Measurements from ENCODE around the gene HLA-DRB5.
"Not testable (repeated sequence)": the region's sequence is repeated elsewhere in the genome, so short reads cannot be mapped to it uniquely, and the experiment has no call there.

The HLA-DRB5 gene

DNA sequence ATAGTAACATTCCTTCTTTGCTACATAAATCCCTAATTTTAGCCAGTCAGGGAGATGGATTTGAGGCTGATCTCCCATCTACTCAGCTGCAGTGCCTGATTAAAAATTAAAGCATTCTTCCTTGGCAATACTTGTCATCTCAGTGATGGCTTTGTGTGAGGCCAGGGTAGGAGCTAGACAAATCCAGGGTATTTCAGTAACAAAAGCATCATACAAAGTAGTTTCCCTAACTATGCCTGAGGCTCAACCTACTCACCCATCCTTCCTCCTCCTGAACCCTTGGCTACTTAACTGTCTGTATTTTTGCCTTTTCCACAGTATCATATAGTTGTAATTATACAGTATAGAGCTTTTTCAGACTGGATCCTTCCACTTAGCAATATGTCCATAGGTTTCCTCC is 37.7 kb downstream of the HLA-DRB5 start:
- no peak for DNase-seq

DNA sequence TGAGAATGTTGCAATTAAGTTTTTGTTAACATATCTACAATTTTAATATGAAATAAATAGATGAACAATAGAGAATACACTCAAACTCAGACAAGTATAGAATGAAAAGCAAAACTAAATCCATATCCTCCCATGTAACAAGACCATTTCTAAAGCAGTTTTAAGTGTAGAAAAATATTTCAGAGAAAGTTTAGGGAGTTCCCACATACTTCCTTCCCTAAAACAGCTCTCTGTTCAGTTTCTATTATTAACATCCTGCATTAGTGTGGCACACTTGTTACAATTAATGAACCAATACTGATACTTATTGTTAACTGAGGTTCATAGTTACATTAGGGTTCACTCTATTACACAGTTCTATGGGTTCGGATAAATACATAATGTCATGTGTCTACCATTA is 38.4 kb downstream of the HLA-DRB5 start:
- DNase-seq, result no peak

DNA sequence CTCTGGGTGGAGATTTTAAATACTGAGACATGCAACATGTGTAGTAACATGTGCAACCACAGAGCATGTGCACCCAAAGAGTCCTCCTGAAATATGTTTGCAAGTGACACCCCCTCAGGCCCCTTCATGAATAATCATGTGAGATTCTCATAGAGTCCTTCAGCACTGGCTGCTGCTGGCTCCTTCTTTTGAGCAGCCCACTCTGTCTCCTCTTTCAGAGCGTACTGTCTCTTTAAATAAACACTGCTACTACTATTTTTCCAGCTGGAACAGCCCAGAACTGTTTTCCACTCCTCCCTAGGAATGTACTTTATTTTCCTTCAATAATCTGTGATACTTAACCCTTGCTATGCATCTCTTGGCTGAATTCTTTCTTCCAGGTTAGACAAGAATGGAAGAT is 42.0 kb downstream of the HLA-DRB5 start:
- no peak for DNase-seq

DNA sequence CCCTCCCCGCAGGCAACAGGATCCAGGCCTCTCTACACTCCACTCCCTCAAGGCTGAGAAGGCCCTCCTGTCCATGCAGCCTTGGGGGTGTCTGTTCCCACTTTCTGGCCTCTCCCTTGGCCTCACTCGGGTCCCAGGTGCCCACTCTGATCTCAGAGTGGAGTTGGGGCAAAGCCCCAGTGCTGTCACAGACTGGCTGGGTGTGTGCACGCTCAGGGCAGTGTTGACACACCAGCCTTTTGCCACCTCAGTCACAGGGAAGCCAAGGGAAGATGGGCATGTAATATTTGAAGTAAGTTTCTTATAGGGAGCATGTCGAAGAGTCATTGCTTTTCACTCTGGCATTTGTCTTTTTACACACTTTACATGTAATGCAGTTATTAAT is 45.5 kb downstream of the HLA-DRB5 start:
- no peak for DNase-seq

DNA sequence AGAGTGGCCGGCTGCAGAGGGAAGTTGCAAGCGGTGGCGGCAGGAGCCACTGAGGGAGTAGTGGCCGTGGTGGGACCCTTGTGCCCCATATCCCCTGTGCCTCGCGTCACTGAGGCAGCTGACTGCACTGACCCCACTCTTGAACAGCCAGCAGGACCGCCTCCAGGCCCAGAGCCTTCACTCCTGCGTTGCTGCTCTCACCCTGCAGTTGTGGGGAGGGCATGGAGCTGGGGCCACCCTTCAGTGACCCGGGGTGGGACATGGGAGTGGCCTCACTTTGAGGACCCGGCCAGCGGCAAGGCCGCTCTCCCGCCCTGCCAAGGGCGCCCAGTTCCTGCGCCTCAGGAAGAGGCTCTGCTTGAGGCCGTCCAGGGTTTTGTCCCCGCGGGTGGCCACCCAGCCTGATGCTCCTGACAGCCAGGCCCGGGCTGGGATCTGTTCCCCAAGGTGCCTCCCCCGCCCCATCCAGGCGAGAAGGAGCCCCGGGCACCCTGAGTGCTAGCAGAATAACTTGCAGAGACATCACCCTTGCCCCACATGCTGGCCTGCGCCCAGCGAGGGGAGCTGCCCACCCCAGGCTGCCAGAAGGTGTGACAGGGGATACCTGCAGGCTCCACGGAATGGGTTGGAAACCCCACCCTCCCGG is 46.0 kb downstream of the HLA-DRB5 start:
- no peak for DNase-seq

DNA sequence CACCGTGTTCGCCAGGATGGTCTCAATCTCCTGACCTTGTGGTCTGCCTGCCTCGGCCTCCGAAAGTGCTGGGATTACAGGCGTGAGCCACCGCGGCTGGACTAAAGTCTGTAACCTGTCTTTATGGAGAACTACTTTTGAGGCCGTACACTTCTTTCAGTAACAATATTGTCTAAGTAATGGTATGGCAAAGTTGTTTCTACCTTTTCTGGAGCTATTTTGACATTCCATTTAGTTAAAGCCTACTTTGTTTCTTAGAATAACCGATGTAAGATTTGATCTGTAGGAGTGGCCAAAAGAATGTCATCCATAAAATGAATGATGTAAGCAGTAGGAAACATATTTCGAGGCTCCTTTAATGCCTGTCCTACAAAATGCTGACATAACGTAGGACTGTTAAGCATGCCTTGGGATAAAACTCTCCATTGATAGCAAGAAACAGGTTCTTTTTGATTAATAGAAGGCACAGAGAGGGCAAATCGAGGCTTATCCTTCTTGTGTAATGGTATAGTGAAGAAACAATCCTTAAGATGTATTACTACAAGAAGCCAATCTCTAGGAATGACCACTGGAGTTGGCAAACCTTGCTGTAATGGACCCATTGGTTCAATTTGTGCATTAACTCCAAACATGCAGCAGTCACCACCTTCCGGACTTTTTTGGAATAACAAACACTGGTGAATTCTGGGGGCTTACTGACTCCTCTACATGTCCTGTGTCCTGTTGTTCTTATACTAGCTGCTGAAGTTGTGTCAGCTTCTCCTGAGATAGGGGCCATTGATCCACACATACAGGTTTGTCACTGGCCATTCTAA is 54.5 kb downstream of the HLA-DRB5 start:
- no peak for DNase-seq

DNA sequence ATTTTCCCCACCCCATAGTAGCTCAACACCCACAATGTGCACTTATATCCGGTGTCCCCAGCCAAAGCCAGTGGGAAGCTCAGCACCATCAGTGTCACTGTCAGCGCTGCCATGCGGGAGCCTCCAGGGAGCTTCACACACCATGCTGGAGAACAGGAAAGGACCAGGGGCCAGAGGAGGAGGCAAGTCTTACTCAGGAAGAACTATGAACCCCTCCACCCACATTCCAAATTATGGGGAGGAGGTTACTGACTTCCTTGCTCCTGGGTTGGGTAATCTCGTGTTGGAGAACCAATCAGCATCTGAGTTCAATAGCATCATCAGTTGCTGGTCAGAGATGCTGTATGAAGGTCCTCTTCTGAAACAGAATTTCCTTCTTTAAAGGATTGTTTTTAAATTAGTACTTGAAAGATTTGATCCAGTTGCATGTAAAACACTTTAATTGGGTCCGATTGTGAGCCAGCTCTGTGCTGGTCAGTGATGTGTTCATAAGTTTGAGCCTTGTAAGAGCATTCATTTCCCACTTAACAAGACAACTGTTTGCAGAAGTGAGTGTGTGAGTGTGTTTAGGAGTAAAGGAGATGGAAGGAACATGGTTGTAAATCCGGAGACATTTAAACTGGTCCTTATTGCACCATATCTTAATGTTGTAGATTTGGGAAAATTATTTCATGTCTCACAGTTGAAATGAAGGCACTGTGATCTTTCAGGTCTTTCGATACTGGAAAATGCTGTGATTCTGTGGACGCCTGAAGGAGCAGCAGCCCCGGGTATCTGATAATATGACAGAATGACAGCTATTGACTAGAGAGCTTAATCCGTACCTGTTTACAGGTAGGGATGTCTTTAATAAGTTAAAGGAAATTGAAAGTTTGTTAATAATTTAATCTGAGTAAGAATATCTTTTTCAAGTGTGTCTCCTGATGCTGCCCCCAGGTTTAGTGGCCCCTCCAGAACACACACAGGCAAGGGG is 56.4 kb downstream of the HLA-DRB5 start:
- DNase-seq, result not testable (repeated sequence)

DNA sequence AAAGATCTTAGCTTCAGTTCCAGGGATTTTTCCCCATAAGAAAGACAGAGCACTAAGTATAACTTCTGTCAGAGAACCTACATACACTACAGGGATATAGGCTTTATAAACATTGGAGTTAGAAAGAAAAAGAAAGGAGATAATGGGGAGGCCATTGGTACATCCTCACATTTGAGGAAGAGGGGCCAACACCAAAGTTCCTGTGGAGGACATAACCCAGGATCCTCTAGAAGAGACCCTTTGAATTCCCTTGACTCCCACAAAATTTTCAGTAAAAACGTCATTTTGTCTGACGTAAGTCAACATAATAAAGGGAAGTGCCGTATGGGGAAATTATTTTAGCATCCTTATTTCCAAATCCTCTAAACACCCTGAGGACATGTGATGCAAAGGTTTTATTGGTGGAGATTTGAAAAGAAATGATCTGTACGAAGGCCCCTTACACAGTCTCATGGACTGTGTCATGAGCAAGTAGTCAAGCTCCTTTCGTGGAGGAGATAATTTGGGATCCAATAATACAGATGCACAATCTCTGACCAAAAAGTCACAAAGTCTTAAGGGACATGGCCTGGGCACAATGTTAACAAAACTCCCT is 57.2 kb downstream of the HLA-DRB5 start:
- DNase-seq, result no peak

DNA sequence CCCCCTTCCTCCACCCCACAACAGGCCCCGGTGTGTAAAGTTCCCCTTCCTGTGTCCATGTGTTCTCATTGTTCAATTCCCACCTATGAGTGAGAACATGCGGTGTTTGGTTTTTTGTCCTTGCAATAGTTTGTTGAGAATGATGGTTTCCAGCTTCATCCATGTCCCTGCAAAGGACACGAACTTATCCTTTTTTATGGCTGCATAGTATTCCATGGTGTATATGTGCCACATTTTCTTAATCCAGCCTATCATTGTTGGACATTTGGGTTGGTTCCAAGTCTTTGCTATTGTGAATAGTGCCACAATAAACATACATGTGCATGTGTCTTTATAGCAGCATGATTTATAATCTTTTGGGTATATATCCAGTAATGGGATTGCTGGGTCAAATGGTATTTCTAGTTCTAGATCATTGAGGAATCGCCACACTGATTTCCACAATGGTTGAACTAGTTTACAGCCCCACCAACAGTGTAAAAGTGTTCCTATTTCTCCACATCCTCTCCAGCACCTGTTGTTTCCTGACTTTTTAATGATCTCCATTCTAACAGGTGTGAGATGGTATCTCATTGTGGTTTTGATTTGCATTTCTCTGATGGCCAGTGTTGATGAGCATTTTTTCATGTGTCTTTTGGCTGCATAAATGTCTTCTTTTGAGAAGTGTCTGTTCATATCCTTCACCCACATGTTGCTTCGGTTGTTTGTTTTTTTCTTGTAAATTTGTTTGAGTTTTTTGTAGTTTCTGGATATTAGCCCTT is 62.2 kb downstream of the HLA-DRB5 start:
- DNase-seq, result not testable (repeated sequence)
